Hippocampal formation (tissue), 2 donors: ENCODE data around the gene EFCC1.

ENCODE experiments used
- DNase-seq, 2 donors: peaks; one replicate each; lab custom pipeline; 2025; lab: John Stamatoyannopoulos, UW

Gene EFCC1

GRCh38 chr3:129032716-129033115 is 31.6 kb downstream of the EFCC1 start:
- no peak for DNase-seq

GRCh38 chr3:129033151-129033550 is 32.0 kb downstream of the EFCC1 start:
- DNase-seq: no peak

- DNase-seq: no peak
Measured at GRCh38 chr3:129033633-129034321, 32.7 kb downstream of the EFCC1 start.

GRCh38 chr3:129034642-129035041 is 33.5 kb downstream of the EFCC1 start:
- no peak for DNase-seq

GRCh38 chr3:129035360-129036221 is 34.5 kb downstream of the EFCC1 start:
- no peak for DNase-seq

GRCh38 chr3:129036222-129037092 is 35.4 kb downstream of the EFCC1 start:
- DNase-seq: no peak

GRCh38 chr3:129037093-129037419 is 36.0 kb downstream of the EFCC1 start:
- DNase-seq: no peak

GRCh38 chr3:129038121-129038855 is 37.2 kb downstream of the EFCC1 start:
- no peak for DNase-seq

GRCh38 chr3:129039271-129040038 is 38.4 kb downstream of the EFCC1 start:
- no peak for DNase-seq

- no peak for DNase-seq
Measured at GRCh38 chr3:129040039-129040336, 38.9 kb downstream of the EFCC1 start.

GRCh38 chr3:129040579-129041300 is 39.6 kb downstream of the EFCC1 start:
- no peak for DNase-seq

- DNase-seq: no peak
Measured at GRCh38 chr3:129045675-129046036, 44.6 kb downstream of the EFCC1 start.

GRCh38 chr3:129046037-129046731 is 45.1 kb downstream of the EFCC1 start:
- DNase-seq: no peak

- DNase-seq: no peak
Measured at GRCh38 chr3:129046732-129047552, 45.8 kb downstream of the EFCC1 start.

- no peak for DNase-seq
Measured at GRCh38 chr3:129047553-129047839, 46.4 kb downstream of the EFCC1 start.

GRCh38 chr3:129050556-129051295 is 49.6 kb downstream of the EFCC1 start:
- no peak for DNase-seq

GRCh38 chr3:129051871-129052340 is 50.8 kb downstream of the EFCC1 start:
- no peak for DNase-seq

- DNase-seq: no peak
Measured at GRCh38 chr3:129052675-129053074, 51.6 kb downstream of the EFCC1 start.
